Umbilical cord (tissue), 2 donors: ENCODE results near the gene BEST3. TPM values are rescaled to one million over a fixed set of nuclear protein-coding genes. Genes with fewer than 3 reads are reported as not detected.
"Not testable (repeated sequence)": the region's sequence is repeated elsewhere in the genome, so short reads cannot be mapped to it uniquely, and the experiment has no call there.

ENCODE experiments used
- DNase-seq: peaks from one replicate; pipeline ENCODE4 v3.0.0-alpha.2; 2015; ENCODE audit warnings: low spot score
- total RNA-seq: library from RNA; depleted of rRNA; stranded (reverse); fragments of >200 nt; gene quantifications from one replicate; pipeline ENCODE4 v1.2.3, GENCODE V29; 2014; ENCODE audit warnings: low replicate concordance; ENCODE audit not compliant: insufficient read depth

Gene BEST3
- total RNA-seq, 1 donor from 2014 or later, result 3.9 TPM

- no peak for DNase-seq
These were observed 11.1 kb downstream of the BEST3 start for GRCh38 chr12:69688021-69688420.

GRCh38 chr12:69687390-69687789 is 11.7 kb downstream of the BEST3 start:
- no peak for DNase-seq

GRCh38 chr12:69686731-69687130 is 12.4 kb downstream of the BEST3 start:
- DNase-seq, result no peak

GRCh38 chr12:69685810-69686209 is 13.3 kb downstream of the BEST3 start:
- no peak for DNase-seq

GRCh38 chr12:69684466-69684865 is 14.6 kb downstream of the BEST3 start:
- DNase-seq, result no peak

- DNase-seq, result no peak
These were observed 16.9 kb downstream of the BEST3 start for GRCh38 chr12:69682110-69682755.

- DNase-seq, result no peak
These were observed 20.0 kb downstream of the BEST3 start for GRCh38 chr12:69679119-69679518.

- no peak for DNase-seq
These were observed 22.7 kb downstream of the BEST3 start for GRCh38 chr12:69676257-69677012.

GRCh38 chr12:69672195-69672594 is 26.9 kb downstream of the BEST3 start:
- DNase-seq, result no peak

GRCh38 chr12:69671597-69671996 is 27.5 kb downstream of the BEST3 start:
- DNase-seq, result no peak

- DNase-seq, result no peak
These were observed 32.3 kb downstream of the BEST3 start for GRCh38 chr12:69666798-69667197.

GRCh38 chr12:69664930-69665377 is 34.1 kb downstream of the BEST3 start:
- DNase-seq, result not testable (repeated sequence)

GRCh38 chr12:69663726-69664125 is 35.4 kb downstream of the BEST3 start:
- no peak for DNase-seq

GRCh38 chr12:69662764-69663163 is 36.3 kb downstream of the BEST3 start:
- DNase-seq, result no peak

GRCh38 chr12:69661386-69661785 is 37.7 kb downstream of the BEST3 start:
- no peak for DNase-seq

- no peak for DNase-seq
These were observed 38.8 kb downstream of the BEST3 start for GRCh38 chr12:69660164-69660863.

GRCh38 chr12:69658203-69658602 is 40.9 kb downstream of the BEST3 start:
- DNase-seq, result no peak

GRCh38 chr12:69657376-69658137 is 41.5 kb downstream of the BEST3 start:
- DNase-seq, result no peak

GRCh38 chr12:69655616-69656340 is 43.3 kb downstream of the BEST3 start:
- peak; percentile 95 for DNase-seq

- no peak for DNase-seq
These were observed 45.4 kb downstream of the BEST3 start for GRCh38 chr12:69653703-69654102.

- no peak for DNase-seq
These were observed 47.2 kb downstream of the BEST3 start for GRCh38 chr12:69651922-69652321.
